Endothelial cell of umbilical vein (primary cell): ENCODE data around the gene C1orf52. TPM values are rescaled to one million over a fixed set of nuclear protein-coding genes. Genes with fewer than 3 reads are reported as not detected.

Experiments
- BruUV-seq: library from RNA; stranded (reverse); fragments of 400-500 nt; replicated peaks from 2 replicates; lab custom pipeline; 2021; lab: Mats Ljungman, UMichigan
- CTCF ChIA-PET: fragments of 300-600, 350-600 bp; sonication (Branson Sonifier 250); formaldehyde crosslinking; loops from one replicate; lab custom pipeline; 2021; ENCODE audit warnings: antibody characterized with exemption, inconsistent platforms; lab: Charles Lee
- POLR2A ChIA-PET: fragments of 300-600, 350-600 bp; sonication (Branson Sonifier 250); formaldehyde crosslinking; loops from one replicate; lab custom pipeline; 2021; ENCODE audit warnings: antibody characterized with exemption, inconsistent platforms; lab: Charles Lee
- DNase-seq: peaks from one replicate; pipeline ENCODE4 v3.0.0-alpha.2; 2011; ENCODE audit warnings: low read depth, low spot score
- FAIRE-seq: peaks from 2 replicates; lab custom pipeline; 2011; peaks lifted over from hg19 to GRCh38; lab: Jason Lieb, UNC
- H2AFZ ChIP-seq: 2 replicates; pipeline ENCODE4 v1.6.0; 2012; ENCODE audit warnings: low read depth, low read length, control low read depth, inconsistent platforms
- H3K27ac ChIP-seq: 2 replicates; pipeline ENCODE4 v1.5.1; 2011; ENCODE audit warnings: low read depth, mild to moderate bottlenecking, control low read depth, low read length, moderate library complexity; ENCODE audit not compliant: insufficient read depth
- H3K27me3 ChIP-seq, 2 experiments: 2 replicates each; pipeline versions ENCODE4 v1.6.0 to v1.6.1; 2011; ENCODE audit warnings: low read length in 2 of 2, mixed read lengths in 1 of 2; ENCODE audit not compliant: control insufficient read depth in 2 of 2, insufficient read depth in 2 of 2
- H3K36me3 ChIP-seq, 2 experiments: 2 replicates in 1 of 2; 3 replicates in 1 of 2; pipeline ENCODE4 v1.5.1; 2011; ENCODE audit warnings: low read length in 2 of 2, mild to moderate bottlenecking in 1 of 2, moderate library complexity in 1 of 2; ENCODE audit not compliant: control insufficient read depth in 2 of 2, insufficient read depth in 2 of 2; ENCODE audit errors: extremely low read depth in 1 of 2
- H3K4me1 ChIP-seq: 3 replicates; pipeline ENCODE4 v1.5.1; 2011; ENCODE audit warnings: mild to moderate bottlenecking, low read length; ENCODE audit not compliant: control insufficient read depth, insufficient read depth; ENCODE audit errors: extremely low read depth
- H3K4me2 ChIP-seq: 2 replicates; pipeline ENCODE4 v1.6.1; 2011; ENCODE audit warnings: low read length, control low read depth, mixed read lengths; ENCODE audit not compliant: insufficient read depth
- H3K4me3 ChIP-seq, 3 experiments: fragments of 200-600 bp in 1 of 3; sonication (generic), shearing (Covaris generic) in 1 of 3; replicated peaks in 1 of 3; 2 replicates each; pipeline ENCODE4 v1.5.1; 2011 to 2016; ENCODE audit warnings: control low read depth in 3 of 3, low read length in 3 of 3, mild to moderate bottlenecking in 2 of 3, inconsistent platforms in 1 of 3, low read depth in 1 of 3, moderate library complexity in 1 of 3; ENCODE audit not compliant: insufficient read depth in 1 of 3
- H3K79me2 ChIP-seq: 2 replicates; pipeline ENCODE4 v1.6.0; 2012; ENCODE audit warnings: low read length, inconsistent platforms; ENCODE audit not compliant: control insufficient read depth, insufficient read depth
- H3K9ac ChIP-seq: replicated peaks from 2 replicates; pipeline ENCODE3; 2011; ENCODE audit warnings: low read length, control low read depth; ENCODE audit not compliant: insufficient read depth; ENCODE audit errors: extremely low read depth
- H3K9me1 ChIP-seq: replicated peaks from 3 replicates; pipeline ENCODE4 v1.6.0; 2011; ENCODE audit warnings: mild to moderate bottlenecking, low read length; ENCODE audit not compliant: control insufficient read depth, insufficient read depth; ENCODE audit errors: extremely low read depth
- H3K9me3 ChIP-seq: replicated peaks from 2 replicates; pipeline ENCODE4 v1.5.1; 2012; ENCODE audit warnings: low read length, inconsistent platforms; ENCODE audit not compliant: control insufficient read depth, insufficient read depth
- H4K20me1 ChIP-seq: replicated peaks from 2 replicates; pipeline ENCODE3; 2011; ENCODE audit warnings: mild to moderate bottlenecking, low read length; ENCODE audit not compliant: control insufficient read depth, insufficient read depth; ENCODE audit errors: extremely low read depth
- EZH2 ChIP-seq: IDR thresholded peaks from 2 replicates; pipeline ENCODE4 v1.6.1; 2012; ENCODE audit warnings: borderline replicate concordance, low read depth, mild to moderate bottlenecking, moderate library complexity, low read length, inconsistent platforms; ENCODE audit not compliant: severe bottlenecking
- FOS ChIP-seq: IDR thresholded peaks from 2 replicates; pipeline ENCODE4 v1.6.1; 2011; ENCODE audit warnings: mild to moderate bottlenecking, low read length, moderate library complexity, borderline replicate concordance; ENCODE audit not compliant: insufficient read depth
- GATA2 ChIP-seq: IDR thresholded peaks from 2 replicates; pipeline ENCODE4 v1.7.0; 2011; ENCODE audit warnings: low read depth, mild to moderate bottlenecking, moderate library complexity, mixed read lengths, low read length; ENCODE audit not compliant: insufficient read length, insufficient read depth
- JUN ChIP-seq: IDR thresholded peaks from 2 replicates; pipeline ENCODE4 v1.6.1; 2011; ENCODE audit warnings: borderline replicate concordance, low read depth; ENCODE audit not compliant: insufficient read length, insufficient read depth
- MYC ChIP-seq: IDR thresholded peaks from one replicate; pipeline ENCODE4 v1.6.1; 2011; ENCODE audit warnings: mild to moderate bottlenecking, low read depth, low read length
- POLR2A ChIP-seq: IDR thresholded peaks from 2 replicates; pipeline ENCODE4 v1.6.1; 2012; ENCODE audit warnings: low read depth, mild to moderate bottlenecking, control low read depth, low read length
- POLR2AphosphoS5 ChIP-seq: IDR thresholded peaks from 2 replicates; pipeline ENCODE4 v1.6.1; 2012; ENCODE audit warnings: low read depth, mild to moderate bottlenecking, control low read depth, low read length, moderate library complexity; ENCODE audit not compliant: insufficient read depth
- dilution Hi-C: fragments of 300-500 bp; cut with MboI; formaldehyde crosslinking; loops from one replicate; pipeline ENCODE4 v1.15.0; 2019; ENCODE audit warnings: low sequenced_read_pairs; ENCODE audit not compliant: extremely low pct_ligation_motif_present
- intact Hi-C: fragments of 100-400 bp; cut with micrococcal nuclease; formaldehyde crosslinking; loops from one replicate; pipeline ENCODE4 v1.10.0; 2022
- polyA plus RNA-seq, 4 experiments: library from polyadenylated mRNA; depleted of rRNA in 3 of 4; stranded (reverse) in 3 of 4; unstranded in 1 of 4; fragments of >200 nt; gene quantifications; 2 replicates each; pipeline versions ENCODE4 v1.2.1 to v1.2.3, GENCODE V29; 2011 to 2012; ENCODE audit warnings: missing spikeins in 1 of 4
- total RNA-seq: library from RNA; stranded (reverse); gene quantifications from 2 replicates; pipeline ENCODE4 v1.2.3, GENCODE V29; 2021
- TF ChIP-seq, protein P1 (sequence below), 2 donors: IDR thresholded peaks; 1 replicate in 1 of 2; 2 replicates in 1 of 2; pipeline ENCODE4 v1.5.1; 2011; ENCODE audit warnings: low read length in 2 of 2, mild to moderate bottlenecking in 2 of 2, moderate library complexity in 2 of 2, control low read depth in 1 of 2, inconsistent platforms in 1 of 2, low read depth in 1 of 2; ENCODE audit not compliant: insufficient read depth in 1 of 2; ENCODE audit errors: extremely low read depth in 1 of 2
- TF ChIP-seq, protein P2 (sequence below): IDR thresholded peaks from 2 replicates; pipeline ENCODE4 v1.6.1; 2011; ENCODE audit not compliant: insufficient read depth, insufficient read length

The C1orf52 gene
- total and polyA plus RNA-seq, 2 donors (not counting 3 experiments of a cell fraction or from before 2014, with no cell fraction given) = 22.7 to 26.7 TPM

GRCh38 chr1:85208488-85208887 is 51.0 kb downstream of the C1orf52 start:
- peaks cover 10 to 20% of the 10 kb centered on the region in 2 experiments for H3K27me3 ChIP-seq
- H3K4me1 ChIP-seq = no peaks in the 10 kb centered on the region
- H3K4me2 ChIP-seq = no peak overlapping the region
- CTCF ChIA-PET = no interaction called here
- TF ChIP-seq, protein P1, sequence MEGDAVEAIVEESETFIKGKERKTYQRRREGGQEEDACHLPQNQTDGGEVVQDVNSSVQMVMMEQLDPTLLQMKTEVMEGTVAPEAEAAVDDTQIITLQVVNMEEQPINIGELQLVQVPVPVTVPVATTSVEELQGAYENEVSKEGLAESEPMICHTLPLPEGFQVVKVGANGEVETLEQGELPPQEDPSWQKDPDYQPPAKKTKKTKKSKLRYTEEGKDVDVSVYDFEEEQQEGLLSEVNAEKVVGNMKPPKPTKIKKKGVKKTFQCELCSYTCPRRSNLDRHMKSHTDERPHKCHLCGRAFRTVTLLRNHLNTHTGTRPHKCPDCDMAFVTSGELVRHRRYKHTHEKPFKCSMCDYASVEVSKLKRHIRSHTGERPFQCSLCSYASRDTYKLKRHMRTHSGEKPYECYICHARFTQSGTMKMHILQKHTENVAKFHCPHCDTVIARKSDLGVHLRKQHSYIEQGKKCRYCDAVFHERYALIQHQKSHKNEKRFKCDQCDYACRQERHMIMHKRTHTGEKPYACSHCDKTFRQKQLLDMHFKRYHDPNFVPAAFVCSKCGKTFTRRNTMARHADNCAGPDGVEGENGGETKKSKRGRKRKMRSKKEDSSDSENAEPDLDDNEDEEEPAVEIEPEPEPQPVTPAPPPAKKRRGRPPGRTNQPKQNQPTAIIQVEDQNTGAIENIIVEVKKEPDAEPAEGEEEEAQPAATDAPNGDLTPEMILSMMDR (IDR thresholded peaks at IDR 0.05; ENCODE audit: extremely low read depth in 1 of 2, insufficient read depth in 1 of 2, low read depth in 1 of 2, low read length in 2 of 2) = no peak
- no peak for TF ChIP-seq MYC
- TF ChIP-seq POLR2A = no peak
- TF ChIP-seq EZH2 = no peak
- TF ChIP-seq FOS = no peak
- TF ChIP-seq, protein P2, sequence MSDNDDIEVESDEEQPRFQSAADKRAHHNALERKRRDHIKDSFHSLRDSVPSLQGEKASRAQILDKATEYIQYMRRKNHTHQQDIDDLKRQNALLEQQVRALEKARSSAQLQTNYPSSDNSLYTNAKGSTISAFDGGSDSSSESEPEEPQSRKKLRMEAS = no peak
- no peak for TF ChIP-seq POLR2AphosphoS5
- no peak for TF ChIP-seq JUN
- no peak for TF ChIP-seq GATA2
- H3K27ac ChIP-seq = no peak overlapping the region
- H3K9me3 ChIP-seq = no peaks in the 10 kb centered on the region
- H3K36me3 ChIP-seq = no peaks in the 10 kb centered on the region
- no peak overlapping the region for H2AFZ ChIP-seq
- POLR2A ChIA-PET = no interaction called here
- dilution Hi-C loops = no loop called here
- H4K20me1 ChIP-seq = no peaks in the 10 kb centered on the region
- FAIRE-seq = no peak
- H3K9ac ChIP-seq = no peak overlapping the region
- BruUV-seq = no TSS peak
- DNase-seq = no peak
- no peaks in the 10 kb centered on the region for H3K9me1 ChIP-seq
- intact Hi-C loops = no loop called here
- no peak overlapping the region for H3K4me3 ChIP-seq
- no peaks in the 10 kb centered on the region for H3K79me2 ChIP-seq
